ENCODE results near the gene INVS. TPM values are rescaled to one million over a fixed set of nuclear protein-coding genes. Genes with fewer than 3 reads are reported as not detected.
"Not testable (repeated sequence)": the region's sequence is repeated elsewhere in the genome, so short reads cannot be mapped to it uniquely, and the experiment has no call there.

INVS gene
- total RNA-seq, 4 donors from 2014 or later: 12.8 to 22.8 (median 18.2) TPM

- TF ChIP-seq, protein P1, sequence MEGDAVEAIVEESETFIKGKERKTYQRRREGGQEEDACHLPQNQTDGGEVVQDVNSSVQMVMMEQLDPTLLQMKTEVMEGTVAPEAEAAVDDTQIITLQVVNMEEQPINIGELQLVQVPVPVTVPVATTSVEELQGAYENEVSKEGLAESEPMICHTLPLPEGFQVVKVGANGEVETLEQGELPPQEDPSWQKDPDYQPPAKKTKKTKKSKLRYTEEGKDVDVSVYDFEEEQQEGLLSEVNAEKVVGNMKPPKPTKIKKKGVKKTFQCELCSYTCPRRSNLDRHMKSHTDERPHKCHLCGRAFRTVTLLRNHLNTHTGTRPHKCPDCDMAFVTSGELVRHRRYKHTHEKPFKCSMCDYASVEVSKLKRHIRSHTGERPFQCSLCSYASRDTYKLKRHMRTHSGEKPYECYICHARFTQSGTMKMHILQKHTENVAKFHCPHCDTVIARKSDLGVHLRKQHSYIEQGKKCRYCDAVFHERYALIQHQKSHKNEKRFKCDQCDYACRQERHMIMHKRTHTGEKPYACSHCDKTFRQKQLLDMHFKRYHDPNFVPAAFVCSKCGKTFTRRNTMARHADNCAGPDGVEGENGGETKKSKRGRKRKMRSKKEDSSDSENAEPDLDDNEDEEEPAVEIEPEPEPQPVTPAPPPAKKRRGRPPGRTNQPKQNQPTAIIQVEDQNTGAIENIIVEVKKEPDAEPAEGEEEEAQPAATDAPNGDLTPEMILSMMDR (IDR thresholded peaks at IDR 0.05): no peak
Observed at GRCh38 chr9:100227636-100228035, 128.6 kb downstream of the INVS start.

GRCh38 chr9:100228352-100228869, 129.4 kb downstream of the INVS start:
- Histone ChIP-seq H3K27me3 (no peaks in the 10 kb centered on the region), H3K9me3 (no peaks in the 10 kb centered on the region), H3K4me3 (no peak overlapping the region), H3K4me1 (no peaks in the 10 kb centered on the region), H3K27ac (no peak overlapping the region), H3K36me3 (peaks cover 4% of the 10 kb centered on the region)
- TF ChIP-seq POLR2AphosphoS5 (IDR thresholded peaks at IDR 0.05): no peak
- TF ChIP-seq POLR2A (IDR thresholded peaks at IDR 0.05): no peak
- TF ChIP-seq, protein P1 (IDR thresholded peaks at IDR 0.05): no peak
- no peak for TF ChIP-seq EP300 (IDR thresholded peaks at IDR 0.05)
- WGBS: 79% methylated on average over 4 of the region's 4 CpGs
- DNase-seq (ENCODE audit: low spot score in 2 of 2): no peak

More at GRCh38 chr9:100227636-100228035, 128.6 kb downstream of the INVS start:
- Histone ChIP-seq H3K36me3 (no peaks in the 10 kb centered on the region), H3K27me3 (no peaks in the 10 kb centered on the region), H3K4me3 (no peak overlapping the region), H3K4me1 (no peaks in the 10 kb centered on the region), H3K27ac (no peak overlapping the region), H3K9me3 (no peaks in the 10 kb centered on the region)
- no peak for DNase-seq (ENCODE audit: low spot score in 2 of 2)
- WGBS: 87% methylated on average over 2 of the region's 2 CpGs

- Histone ChIP-seq H3K9me3 (no peaks in the 10 kb centered on the region), H3K27ac (no peak overlapping the region), H3K4me1 (no peaks in the 10 kb centered on the region), H3K4me3 (no peak overlapping the region), H3K36me3 (peaks cover 4% of the 10 kb centered on the region), H3K27me3 (no peaks in the 10 kb centered on the region)
- 90% methylated on average over 2 of the region's 2 CpGs for WGBS
- TF ChIP-seq EP300 (IDR thresholded peaks at IDR 0.05): no peak
- TF ChIP-seq POLR2AphosphoS5 (IDR thresholded peaks at IDR 0.05): no peak
- no peak for DNase-seq (ENCODE audit: low spot score in 2 of 2)
Observed at GRCh38 chr9:100229136-100229535, 130.1 kb downstream of the INVS start.

GRCh38 chr9:100229561-100229960, 130.5 kb downstream of the INVS start:
- Histone ChIP-seq H3K36me3 (peaks cover 4% of the 10 kb centered on the region), H3K27ac (no peak overlapping the region), H3K27me3 (no peaks in the 10 kb centered on the region), H3K9me3 (no peaks in the 10 kb centered on the region), H3K4me1 (no peaks in the 10 kb centered on the region), H3K4me3 (no peak overlapping the region)
- TF ChIP-seq POLR2A (IDR thresholded peaks at IDR 0.05) (no peak), POLR2AphosphoS5 (IDR thresholded peaks at IDR 0.05) (no peak), EP300 (IDR thresholded peaks at IDR 0.05) (no peak)
- TF ChIP-seq, protein P1 (IDR thresholded peaks at IDR 0.05): no peak
- WGBS: 97% methylated on average over 3 of the region's 3 CpGs
- DNase-seq (ENCODE audit: low spot score in 2 of 2): no peak

DNA sequence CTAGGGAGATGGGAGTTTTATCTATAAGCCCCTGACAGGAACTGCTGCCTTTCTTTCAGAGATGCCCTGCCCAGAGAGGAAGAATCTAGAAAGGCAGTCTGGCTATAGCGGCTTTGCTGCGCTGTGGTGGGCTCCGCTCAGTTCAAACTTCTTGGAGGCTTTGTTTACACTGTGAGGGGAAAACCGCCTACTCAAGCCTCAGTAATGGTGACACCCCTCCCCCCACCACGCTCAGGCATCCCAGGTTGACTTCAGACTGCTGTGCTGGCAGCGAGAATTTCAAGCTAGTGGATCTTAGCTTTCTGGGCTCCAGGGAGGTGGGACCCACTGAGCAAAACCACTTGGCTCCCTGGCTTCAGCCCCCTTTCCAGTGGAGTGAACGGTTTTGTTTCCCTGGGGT, 137.9 kb downstream of the INVS start:
- H3K9me3 ChIP-seq; H3K4me3 ChIP-seq; H3K27ac ChIP-seq; H3K27me3 ChIP-seq; DNase-seq (ENCODE audit: low spot score in 2 of 2); H3K4me1 ChIP-seq: not testable (repeated sequence)
- 95% methylated on average over 3 of the region's 7 CpGs for WGBS
- peaks cover 13% of the 10 kb centered on the region for H3K36me3 ChIP-seq

- Histone ChIP-seq H3K27me3 (no peaks in the 10 kb centered on the region), H3K36me3 (peaks cover 21% of the 10 kb centered on the region), H3K4me3 (no peak overlapping the region), H3K9me3 (no peaks in the 10 kb centered on the region), H3K4me1 (no peaks in the 10 kb centered on the region), H3K27ac (no peak overlapping the region)
- TF ChIP-seq POLR2AphosphoS5 (IDR thresholded peaks at IDR 0.05) (no peak), POLR2A (IDR thresholded peaks at IDR 0.05) (no peak), EP300 (IDR thresholded peaks at IDR 0.05) (no peak)
- TF ChIP-seq, protein P1 (IDR thresholded peaks at IDR 0.05): no peak
- 81% methylated on average over 2 of the region's 2 CpGs for WGBS
- no peak for DNase-seq (ENCODE audit: low spot score in 2 of 2)
Observed at GRCh38 chr9:100240512-100240911, 141.5 kb downstream of the INVS start.

Data from suprapubic skin (tissue), 4 donors.